Measurements from ENCODE around the gene FRAS1. TPM values are rescaled to one million over a fixed set of nuclear protein-coding genes. Genes with fewer than 3 reads are reported as not detected.

The FRAS1 gene
- polyA plus RNA-seq, 2 of the 4 experiments (the other 2 are of a cell fraction) = 2.3 to 5.8 TPM

DNA sequence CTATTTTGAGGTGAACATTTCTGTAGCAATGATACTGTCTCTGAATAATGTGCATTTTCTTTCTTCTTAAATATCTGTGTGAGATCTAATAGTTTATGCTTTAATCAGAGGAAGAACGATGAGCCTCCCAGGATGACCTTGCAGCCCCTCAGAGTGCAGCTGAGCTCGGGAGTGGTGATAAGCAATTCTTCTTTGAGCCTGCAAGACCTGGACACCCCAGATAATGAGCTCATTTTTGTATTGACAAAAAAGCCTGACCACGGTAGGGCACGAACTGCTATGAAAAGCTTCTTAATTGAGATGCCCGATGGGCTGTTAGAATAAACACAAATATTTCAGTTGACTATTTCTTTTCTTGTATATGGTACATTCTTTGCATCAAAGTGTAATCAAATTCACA lies 389.5 kb downstream of the FRAS1 start:
- TF ChIP-seq, protein P1, sequence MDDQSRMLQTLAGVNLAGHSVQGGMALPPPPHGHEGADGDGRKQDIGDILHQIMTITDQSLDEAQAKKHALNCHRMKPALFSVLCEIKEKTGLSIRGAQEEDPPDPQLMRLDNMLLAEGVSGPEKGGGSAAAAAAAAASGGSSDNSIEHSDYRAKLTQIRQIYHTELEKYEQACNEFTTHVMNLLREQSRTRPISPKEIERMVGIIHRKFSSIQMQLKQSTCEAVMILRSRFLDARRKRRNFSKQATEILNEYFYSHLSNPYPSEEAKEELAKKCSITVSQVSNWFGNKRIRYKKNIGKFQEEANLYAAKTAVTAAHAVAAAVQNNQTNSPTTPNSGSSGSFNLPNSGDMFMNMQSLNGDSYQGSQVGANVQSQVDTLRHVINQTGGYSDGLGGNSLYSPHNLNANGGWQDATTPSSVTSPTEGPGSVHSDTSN (IDR thresholded peaks at IDR 0.05) = no peak
- no peak for TF ChIP-seq E2F6 (IDR thresholded peaks at IDR 0.05; ENCODE audit: borderline replicate concordance, low read depth)
- no peak for TF ChIP-seq USF2 (IDR thresholded peaks at IDR 0.05)
- TF ChIP-seq RAD21 (conservative IDR thresholded peaks at IDR 0.05 in 1 of 2, IDR thresholded peaks at IDR 0.05 in 1 of 2) = no peak
- TF ChIP-seq RFX5 (IDR thresholded peaks at IDR 0.05) = no peak
- no peak for TF ChIP-seq RARB (CRISPR knock-in tag; IDR thresholded peaks at IDR 0.05)
- TF ChIP-seq TP53 (CRISPR knock-in tag; IDR thresholded peaks at IDR 0.05) = no peak
- no peak for TF ChIP-seq HDAC2 (IDR thresholded peaks at IDR 0.05)
- ATAC-seq (no peak), DNase-seq (ENCODE audit: low read depth in 1 of 2, low spot score in 1 of 2) (no peak), FAIRE-seq (no peak)
- ChIA-PET POLR2A (no interaction called here), CTCF (no interaction called here)
- no peaks in the 10 kb centered on the region for H3K9me3 ChIP-seq
- WGBS (ENCODE audit: missing lambda C conversion rate) = 67% methylated on average over 5 of the region's 5 CpGs
- no peak overlapping the region for H3K4me2 ChIP-seq
- no peak overlapping the region for H3K4me3 ChIP-seq
- no peaks in the 10 kb centered on the region for H3K4me1 ChIP-seq
- no peak overlapping the region for H3K27ac ChIP-seq

GRCh38 chr4:78451407-78451806 lies 394.3 kb downstream of the FRAS1 start:
- no peak for ATAC-seq
- ChIA-PET CTCF (no interaction called here), POLR2A (no interaction called here)
- Histone ChIP-seq H3K4me2 (no peak overlapping the region), H3K27ac (no peak overlapping the region), H3K4me3 (no peak overlapping the region), H3K9me3 (no peaks in the 10 kb centered on the region), H3K4me1 (no peaks in the 10 kb centered on the region)
- WGBS (ENCODE audit: missing lambda C conversion rate) = 58% methylated on average over 3 of the region's 3 CpGs
- TF ChIP-seq ZFP36 (IDR thresholded peaks at IDR 0.05; ENCODE audit: borderline replicate concordance, partially characterized antibody) (no peak), CTCF (IDR thresholded peaks at IDR 0.05) (no peak), ZNF302 (CRISPR knock-in tag; IDR thresholded peaks at IDR 0.05) (no peak), KDM5A (IDR thresholded peaks at IDR 0.05) (no peak)
- FAIRE-seq = no peak
- no peak for DNase-seq (ENCODE audit: low read depth in 1 of 2, low spot score in 1 of 2)

GRCh38 chr4:78454016-78454415 lies 396.9 kb downstream of the FRAS1 start:
- no peaks in the 10 kb centered on the region for H3K9me3 ChIP-seq
- no peak for DNase-seq (ENCODE audit: low read depth in 1 of 2, low spot score in 1 of 2)
- WGBS (ENCODE audit: missing lambda C conversion rate) = 71% methylated on average over 3 of the region's 3 CpGs
- ATAC-seq = no peak
- H3K27ac ChIP-seq = no peak overlapping the region
- no peaks in the 10 kb centered on the region for H3K4me1 ChIP-seq
- POLR2A ChIA-PET = no interaction called here
- H3K4me2 ChIP-seq = no peak overlapping the region
- CTCF ChIA-PET = interaction anchor here (0.6 to 1.2 kb wide), 3 partner anchors 12 to 391 kb away, joined by 4 to 5 read pairs (median 4); no protein-coding TSS in a partner anchor
- no peak overlapping the region for H3K4me3 ChIP-seq
- TF ChIP-seq SMC3 (IDR thresholded peaks at IDR 0.05) = no peak
- no peak for TF ChIP-seq RCOR1 (IDR thresholded peaks at IDR 0.05; ENCODE audit: low read depth, low read length)
- TF ChIP-seq HOXA7 (CRISPR knock-in tag; IDR thresholded peaks at IDR 0.05) = no peak
- no peak for TF ChIP-seq CHD4 (IDR thresholded peaks at IDR 0.05; ENCODE audit: borderline replicate concordance)
- no peak for TF ChIP-seq FOSL2 (IDR thresholded peaks at IDR 0.05)
- no peak for TF ChIP-seq FOSL2 (CRISPR knock-in tag; IDR thresholded peaks at IDR 0.05)
- no peak for TF ChIP-seq PHF8 (IDR thresholded peaks at IDR 0.05; ENCODE audit: borderline replicate concordance, low read depth)
- TF ChIP-seq RAD21 (conservative IDR thresholded peaks at IDR 0.05 in 1 of 2, IDR thresholded peaks at IDR 0.05 in 1 of 2) = no peak
- no peak for TF ChIP-seq POLR2AphosphoS2 (conservative IDR thresholded peaks at IDR 0.05; ENCODE audit: low read length)
- no peak for TF ChIP-seq NPAS2 (CRISPR knock-in tag; IDR thresholded peaks at IDR 0.05; ENCODE audit: borderline replicate concordance)
- no peak for TF ChIP-seq JUN (IDR thresholded peaks at IDR 0.05)
- TF ChIP-seq EP300 (IDR thresholded peaks at IDR 0.05) = no peak
- TF ChIP-seq ZSCAN20 (CRISPR knock-in tag; IDR thresholded peaks at IDR 0.05) = no peak
- TF ChIP-seq, protein P2, sequence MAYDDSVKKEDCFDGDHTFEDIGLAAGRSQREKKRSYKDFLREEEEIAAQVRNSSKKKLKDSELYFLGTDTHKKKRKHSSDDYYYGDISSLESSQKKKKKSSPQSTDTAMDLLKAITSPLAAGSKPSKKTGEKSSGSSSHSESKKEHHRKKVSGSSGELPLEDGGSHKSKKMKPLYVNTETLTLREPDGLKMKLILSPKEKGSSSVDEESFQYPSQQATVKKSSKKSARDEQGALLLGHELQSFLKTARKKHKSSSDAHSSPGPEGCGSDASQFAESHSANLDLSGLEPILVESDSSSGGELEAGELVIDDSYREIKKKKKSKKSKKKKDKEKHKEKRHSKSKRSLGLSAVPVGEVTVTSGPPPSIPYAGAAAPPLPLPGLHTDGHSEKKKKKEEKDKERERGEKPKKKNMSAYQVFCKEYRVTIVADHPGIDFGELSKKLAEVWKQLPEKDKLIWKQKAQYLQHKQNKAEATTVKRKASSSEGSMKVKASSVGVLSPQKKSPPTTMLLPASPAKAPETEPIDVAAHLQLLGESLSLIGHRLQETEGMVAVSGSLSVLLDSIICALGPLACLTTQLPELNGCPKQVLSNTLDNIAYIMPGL (CRISPR knock-in tag; IDR thresholded peaks at IDR 0.05; ENCODE audit: borderline replicate concordance) = no peak
- no peak for TF ChIP-seq CHD2 (IDR thresholded peaks at IDR 0.05; ENCODE audit: low read length, partially characterized antibody)
- no peak for TF ChIP-seq CEBPB (IDR thresholded peaks at IDR 0.05)
- no peak for TF ChIP-seq MAFK (IDR thresholded peaks at IDR 0.05; ENCODE audit: partially characterized antibody)
- TF ChIP-seq HDAC2 (IDR thresholded peaks at IDR 0.05) = no peak
- FAIRE-seq = no peak
